ENCODE results near the gene TMEFF1. TPM values are rescaled to one million over a fixed set of nuclear protein-coding genes. Genes with fewer than 3 reads are reported as not detected.
"Not testable (repeated sequence)": the region's sequence is repeated elsewhere in the genome, so short reads cannot be mapped to it uniquely, and the experiment has no call there.

The TMEFF1 gene
- total RNA-seq, 2 donors from 2014 or later = 0.19 to 0.50 TPM

DNA sequence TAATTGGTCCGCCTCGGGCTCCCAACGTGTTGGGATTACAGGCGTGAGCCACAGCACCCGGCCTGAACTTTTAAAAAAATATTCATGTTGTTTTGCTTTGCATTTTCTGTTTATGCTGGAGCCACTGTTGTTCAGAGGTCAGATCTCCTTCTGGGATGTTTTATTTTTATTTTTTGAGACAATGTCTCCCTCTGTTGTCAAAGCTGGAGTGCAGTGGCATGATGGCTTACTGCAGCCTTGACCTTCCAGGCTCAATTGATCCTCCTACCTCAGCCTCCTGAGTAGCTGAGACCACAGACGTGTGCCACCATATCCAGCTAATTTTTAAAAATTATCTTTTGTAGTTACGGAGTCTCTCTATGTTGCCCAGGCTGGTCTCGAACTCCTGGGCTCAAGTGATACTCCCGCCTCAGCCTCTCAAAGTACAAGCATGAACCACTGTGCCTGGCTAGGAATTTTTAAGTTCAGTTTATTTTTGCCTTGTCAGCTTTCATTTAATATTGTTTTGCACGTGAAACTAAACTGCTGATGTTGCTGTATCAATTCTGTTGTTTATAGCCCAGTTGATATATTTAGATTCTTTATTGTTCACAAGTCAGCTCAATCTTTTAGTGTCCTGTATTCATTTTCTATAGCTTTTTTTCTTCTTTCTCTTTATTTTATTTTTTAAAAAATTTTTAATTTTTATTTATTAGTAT, 13.7 kb downstream of the TMEFF1 start:
- Mint-ChIP-seq H3K27ac (no peak overlapping the region), H3K36me3 (ENCODE audit: insufficient read depth in 2 of 2) (no peaks in the 10 kb centered on the region), H3K9me3 (no peaks in the 10 kb centered on the region), H3K27me3 (ENCODE audit: low read depth) (no peaks in the 10 kb centered on the region), H3K4me1 (ENCODE audit: low read depth) (no peaks in the 10 kb centered on the region), H3K4me3 (no peak overlapping the region)
- DNase-seq (no peak), ATAC-seq (replicated peaks in 1 of 2) (no peak)

DNA sequence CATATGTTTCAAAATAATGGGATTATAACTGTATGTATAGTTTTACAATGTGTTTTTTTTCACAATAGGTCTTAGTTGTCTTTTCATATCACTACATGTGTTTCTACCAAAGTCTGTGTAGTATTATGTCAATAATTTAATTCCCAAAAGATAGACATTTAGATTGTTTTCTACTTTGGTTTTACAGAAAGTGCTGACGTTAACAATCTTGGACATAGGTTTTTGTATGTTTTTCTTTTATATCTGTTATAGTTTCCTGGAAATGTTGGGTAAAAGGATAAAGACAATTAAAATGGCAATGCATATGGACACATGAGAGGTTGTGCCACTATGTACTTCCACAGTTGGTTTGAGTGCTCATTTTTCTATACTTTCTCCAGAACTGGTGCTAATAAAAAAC, 15.2 kb downstream of the TMEFF1 start:
- Mint-ChIP-seq H3K4me3 (no peak overlapping the region), H3K36me3 (ENCODE audit: insufficient read depth in 2 of 2) (no peaks in the 10 kb centered on the region), H3K27me3 (ENCODE audit: low read depth) (no peaks in the 10 kb centered on the region), H3K9me3 (no peaks in the 10 kb centered on the region), H3K4me1 (ENCODE audit: low read depth) (no peaks in the 10 kb centered on the region), H3K27ac (no peak overlapping the region)
- DNase-seq (no peak), ATAC-seq (replicated peaks in 1 of 2) (no peak)

DNA sequence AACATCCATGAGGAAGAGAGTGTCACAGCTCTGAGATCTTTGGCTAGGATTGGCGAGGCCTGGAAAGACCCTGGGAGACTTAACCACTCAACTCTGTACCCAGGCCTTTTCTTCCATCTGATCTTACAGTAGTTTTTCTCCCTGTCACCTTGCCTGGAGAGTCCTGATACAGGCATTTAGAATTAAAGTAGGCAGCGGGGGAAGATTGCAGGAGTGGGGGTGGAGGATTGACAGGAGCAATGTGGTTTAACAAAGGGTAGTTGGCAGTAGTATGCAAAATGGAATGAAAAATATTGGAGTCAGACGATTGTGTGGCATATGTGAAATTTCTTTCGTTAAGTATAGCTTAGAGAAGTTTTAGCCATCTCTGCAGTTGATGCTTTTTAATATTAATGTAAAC, 16.9 kb downstream of the TMEFF1 start:
- H3K27me3 Mint-ChIP-seq (ENCODE audit: low read depth) = no peaks in the 10 kb centered on the region
- DNase-seq (no peak), ATAC-seq (replicated peaks in 1 of 2) (no peak)
- no peaks in the 10 kb centered on the region for H3K9me3 Mint-ChIP-seq
- no peaks in the 10 kb centered on the region for H3K36me3 Mint-ChIP-seq (ENCODE audit: insufficient read depth in 2 of 2)
- H3K4me1 Mint-ChIP-seq (ENCODE audit: low read depth) = no peaks in the 10 kb centered on the region
- H3K4me3 Mint-ChIP-seq = no peak overlapping the region
- no peak overlapping the region for H3K27ac Mint-ChIP-seq

DNA sequence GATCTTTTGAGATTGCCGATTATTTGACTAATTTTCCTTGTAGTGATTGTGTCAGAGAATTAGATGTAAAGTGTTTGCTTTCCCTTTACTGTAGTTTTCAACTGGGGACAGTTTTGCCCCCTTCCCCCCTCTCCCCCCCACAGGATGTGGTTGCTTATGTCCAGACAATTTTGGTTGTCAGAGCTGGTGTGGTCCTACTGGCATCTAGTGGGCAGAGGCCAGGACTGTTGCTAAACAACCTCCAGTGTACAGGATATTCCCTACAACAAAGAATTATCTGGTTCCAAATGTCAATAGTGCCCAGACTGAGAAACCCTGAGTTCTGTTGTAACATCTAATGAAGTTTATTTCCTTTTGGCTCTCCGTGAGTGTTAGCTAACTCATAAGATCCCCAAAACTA, 20.0 kb downstream of the TMEFF1 start:
- H3K4me3 Mint-ChIP-seq = no peak overlapping the region
- ATAC-seq (replicated peaks in 1 of 2) (no peak), DNase-seq (no peak)
- H3K4me1 Mint-ChIP-seq (ENCODE audit: low read depth) = no peaks in the 10 kb centered on the region
- no peaks in the 10 kb centered on the region for H3K27me3 Mint-ChIP-seq (ENCODE audit: low read depth)
- H3K36me3 Mint-ChIP-seq (ENCODE audit: insufficient read depth in 2 of 2) = no peaks in the 10 kb centered on the region
- no peak overlapping the region for H3K27ac Mint-ChIP-seq
- H3K9me3 Mint-ChIP-seq = no peaks in the 10 kb centered on the region

DNA sequence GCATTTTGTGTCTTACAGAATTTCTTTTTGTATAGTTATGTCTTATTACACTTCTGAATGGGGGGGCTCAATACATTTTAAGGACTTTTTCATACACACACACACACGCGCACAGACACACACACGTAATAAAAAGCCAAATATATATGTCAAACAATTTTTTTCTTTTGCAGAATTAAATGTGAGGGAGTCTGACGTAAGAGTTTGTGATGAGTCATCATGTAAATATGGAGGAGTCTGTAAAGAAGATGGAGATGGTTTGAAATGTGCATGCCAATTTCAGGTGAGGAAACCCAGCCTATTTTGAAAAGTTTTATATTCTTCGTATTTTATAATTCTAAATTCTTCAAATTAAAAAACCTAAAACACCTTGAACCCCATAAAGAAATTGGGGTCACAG, 25.6 kb downstream of the TMEFF1 start:
- no peaks in the 10 kb centered on the region for H3K27me3 Mint-ChIP-seq (ENCODE audit: low read depth)
- no peak overlapping the region for H3K4me3 Mint-ChIP-seq
- ATAC-seq (replicated peaks in 1 of 2) (no peak), DNase-seq (no peak)
- no peak overlapping the region for H3K27ac Mint-ChIP-seq
- H3K4me1 Mint-ChIP-seq (ENCODE audit: low read depth) = no peaks in the 10 kb centered on the region
- no peaks in the 10 kb centered on the region for H3K9me3 Mint-ChIP-seq
- H3K36me3 Mint-ChIP-seq (ENCODE audit: insufficient read depth in 2 of 2) = no peaks in the 10 kb centered on the region

DNA sequence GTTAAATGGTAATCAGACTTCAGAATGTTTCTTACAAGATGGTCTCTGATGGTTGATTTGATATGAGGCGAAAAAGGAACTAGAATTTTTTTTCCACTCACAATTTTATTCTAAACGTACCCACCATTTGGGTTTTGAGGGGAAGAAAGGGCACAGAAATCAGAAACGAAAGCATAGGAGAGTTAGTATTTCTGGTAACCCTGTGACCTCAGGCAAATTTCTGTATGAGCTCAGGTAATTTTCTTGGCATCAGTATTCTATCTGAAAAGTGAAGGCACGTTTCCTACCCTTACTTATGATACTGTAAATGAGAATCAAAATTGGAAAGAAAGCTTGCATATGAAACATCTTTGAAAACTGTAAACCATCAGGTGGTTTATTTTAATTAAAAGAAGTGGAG, 26.5 kb downstream of the TMEFF1 start:
- DNase-seq (no peak), ATAC-seq (replicated peaks in 1 of 2) (no peak)
- no peaks in the 10 kb centered on the region for H3K9me3 Mint-ChIP-seq
- H3K36me3 Mint-ChIP-seq (ENCODE audit: insufficient read depth in 2 of 2) = no peaks in the 10 kb centered on the region
- no peak overlapping the region for H3K27ac Mint-ChIP-seq
- H3K4me1 Mint-ChIP-seq (ENCODE audit: low read depth) = no peaks in the 10 kb centered on the region
- H3K4me3 Mint-ChIP-seq = no peak overlapping the region
- no peaks in the 10 kb centered on the region for H3K27me3 Mint-ChIP-seq (ENCODE audit: low read depth)

DNA sequence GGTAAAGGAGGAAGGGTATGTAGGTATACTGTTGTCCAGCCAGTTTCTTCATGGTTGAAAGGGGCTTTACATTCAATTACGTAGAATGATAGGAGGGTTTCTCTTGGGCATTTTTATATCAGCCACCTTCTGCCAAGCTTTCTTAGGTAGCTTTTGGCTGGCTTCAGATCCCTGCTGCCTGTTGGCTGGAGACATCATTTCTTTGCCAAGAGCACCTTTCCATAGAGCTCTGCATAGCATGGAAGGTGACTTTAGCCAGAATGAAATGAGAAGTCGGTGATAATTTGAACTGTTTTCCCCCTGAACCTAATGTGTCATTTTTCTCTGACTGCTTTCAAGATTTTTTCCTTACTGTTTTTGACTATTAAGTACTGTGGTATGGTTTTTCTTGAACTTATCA, 26.9 kb downstream of the TMEFF1 start:
- Mint-ChIP-seq H3K4me3 (no peak overlapping the region), H3K36me3 (ENCODE audit: insufficient read depth in 2 of 2) (no peaks in the 10 kb centered on the region), H3K9me3 (no peaks in the 10 kb centered on the region), H3K27ac (no peak overlapping the region), H3K4me1 (ENCODE audit: low read depth) (no peaks in the 10 kb centered on the region), H3K27me3 (ENCODE audit: low read depth) (no peaks in the 10 kb centered on the region)
- no peak for DNase-seq
- no peak for ATAC-seq (replicated peaks in 1 of 2)

DNA sequence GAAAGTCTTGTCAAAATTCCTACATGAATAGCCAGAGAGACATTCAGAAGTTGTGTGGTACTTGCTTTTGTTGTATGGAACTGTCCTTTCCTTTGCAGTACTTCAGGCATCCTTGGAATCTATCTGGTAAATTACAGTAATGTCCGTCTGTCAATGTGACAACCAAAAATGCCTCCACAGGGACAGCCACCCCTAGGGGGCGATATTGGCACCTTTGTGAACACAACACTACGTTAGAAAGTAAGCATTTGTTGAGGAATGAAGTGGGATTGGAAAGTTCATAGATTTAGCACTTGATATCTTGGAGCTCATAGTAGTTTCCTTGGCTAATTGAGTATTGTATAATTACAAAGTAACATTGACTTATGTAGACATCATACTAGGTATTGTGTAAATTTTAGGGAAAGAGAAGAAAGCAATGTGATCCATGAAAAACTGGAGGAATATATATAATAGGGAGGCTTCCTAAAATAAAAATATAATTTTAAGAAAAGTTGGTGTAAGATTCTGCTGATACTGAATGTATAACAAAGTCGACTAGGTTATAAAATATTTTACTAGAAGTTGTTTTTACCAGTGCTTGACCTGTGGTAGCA, 32.7 kb downstream of the TMEFF1 start:
- Mint-ChIP-seq H3K36me3 (ENCODE audit: insufficient read depth in 2 of 2) (no peaks in the 10 kb centered on the region), H3K27me3 (ENCODE audit: low read depth) (no peaks in the 10 kb centered on the region), H3K4me1 (ENCODE audit: low read depth) (no peaks in the 10 kb centered on the region), H3K4me3 (no peak overlapping the region), H3K27ac (no peak overlapping the region), H3K9me3 (no peaks in the 10 kb centered on the region)
- DNase-seq = peak; percentile 74 to 75
- ATAC-seq (replicated peaks in 1 of 2) = no peak

DNA sequence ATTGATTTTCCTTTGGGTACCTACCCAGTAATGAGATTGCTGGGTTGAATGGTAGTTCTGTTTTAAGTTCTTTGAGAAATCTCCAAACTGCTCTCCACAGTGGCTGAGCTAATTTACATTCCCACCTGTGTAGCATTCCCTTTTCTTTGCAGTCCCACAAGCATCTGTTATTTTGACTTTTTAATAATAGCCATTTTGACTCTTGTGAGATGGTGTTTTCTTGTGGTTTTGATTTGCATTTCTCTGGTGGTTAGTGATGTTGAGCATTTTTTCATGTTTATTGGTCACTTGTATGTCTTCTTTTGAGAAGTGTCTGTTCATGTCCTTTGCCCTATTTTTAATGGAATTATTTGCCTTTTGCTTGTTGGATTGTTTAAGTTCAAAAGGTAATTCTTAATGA, 34.4 kb downstream of the TMEFF1 start:
- H3K4me3 Mint-ChIP-seq; H3K4me1 Mint-ChIP-seq (ENCODE audit: low read depth); H3K27ac Mint-ChIP-seq; ATAC-seq (replicated peaks in 1 of 2); H3K27me3 Mint-ChIP-seq (ENCODE audit: low read depth); H3K9me3 Mint-ChIP-seq; DNase-seq; H3K36me3 Mint-ChIP-seq (ENCODE audit: insufficient read depth in 2 of 2): not testable (repeated sequence)

DNA sequence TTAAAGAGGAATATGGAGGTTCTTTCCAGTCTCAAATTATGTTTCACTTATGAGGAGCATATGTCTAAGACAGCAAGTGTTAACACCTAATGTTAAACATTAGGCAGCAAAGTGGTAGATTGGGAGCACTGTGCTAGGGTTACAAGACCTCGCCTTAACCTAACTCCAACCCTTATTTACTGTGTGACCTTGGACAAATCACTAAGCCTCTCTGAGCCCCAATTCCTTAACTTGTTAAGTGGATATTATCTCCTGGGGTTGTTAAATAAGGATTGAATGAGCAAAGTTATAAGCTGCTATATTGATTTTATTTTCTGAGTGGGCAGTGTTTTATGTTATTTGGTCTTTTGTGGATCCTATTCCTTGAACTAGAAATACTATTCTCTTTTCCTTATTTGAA, 38.3 kb downstream of the TMEFF1 start:
- Mint-ChIP-seq H3K4me1 (ENCODE audit: low read depth) (no peaks in the 10 kb centered on the region), H3K27ac (no peak overlapping the region), H3K36me3 (ENCODE audit: insufficient read depth in 2 of 2) (no peaks in the 10 kb centered on the region), H3K9me3 (no peaks in the 10 kb centered on the region), H3K4me3 (no peak overlapping the region), H3K27me3 (ENCODE audit: low read depth) (no peaks in the 10 kb centered on the region)
- no peak for ATAC-seq (replicated peaks in 1 of 2)
- no peak for DNase-seq

DNA sequence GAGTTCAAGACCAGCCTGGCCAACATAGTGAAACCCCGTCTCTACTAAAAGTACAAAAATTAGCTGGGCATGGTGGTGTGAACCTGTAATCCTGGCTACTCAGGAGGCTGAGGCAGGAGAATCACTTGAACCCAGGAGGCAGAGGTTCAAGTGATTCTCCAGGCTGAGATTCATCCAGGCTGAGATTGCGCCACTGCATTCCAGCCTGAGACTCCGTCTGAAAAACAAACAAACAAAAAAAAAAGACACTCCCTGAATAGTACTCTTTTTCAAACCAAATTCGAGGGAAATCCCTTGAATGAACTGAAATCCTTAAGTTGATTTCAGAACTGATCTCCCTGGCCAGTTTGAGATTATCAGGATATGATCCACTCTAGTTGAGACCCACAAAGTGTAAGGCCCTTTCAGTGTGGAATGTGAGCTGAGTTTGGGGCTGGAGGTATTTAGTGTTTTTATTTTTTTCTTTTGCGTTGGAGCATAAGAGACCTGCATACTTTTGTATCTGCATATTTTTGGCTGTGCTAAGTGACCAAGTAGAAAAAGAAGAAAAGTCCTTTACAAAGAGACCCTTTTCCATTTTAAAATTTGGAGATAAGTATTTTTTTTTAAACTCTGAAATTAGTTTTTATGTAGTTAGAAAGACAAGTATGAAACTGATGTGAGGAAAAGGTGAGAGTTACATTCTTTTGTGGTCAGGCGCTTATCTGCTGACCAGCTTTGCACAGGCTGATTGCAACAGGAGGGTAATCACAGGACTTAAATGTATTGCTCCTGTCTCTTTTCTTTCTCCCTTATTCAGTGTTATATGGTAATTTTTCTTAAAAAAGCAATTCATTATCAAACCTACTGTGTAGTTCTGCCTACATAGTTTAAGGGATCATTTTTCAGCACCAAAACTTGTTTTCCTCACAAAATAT, 42.9 kb downstream of the TMEFF1 start:
- no peaks in the 10 kb centered on the region for H3K4me1 Mint-ChIP-seq (ENCODE audit: low read depth)
- H3K36me3 Mint-ChIP-seq (ENCODE audit: insufficient read depth in 2 of 2) = no peaks in the 10 kb centered on the region
- no peaks in the 10 kb centered on the region for H3K27me3 Mint-ChIP-seq (ENCODE audit: low read depth)
- H3K27ac Mint-ChIP-seq = no peak overlapping the region
- no peak overlapping the region for H3K4me3 Mint-ChIP-seq
- no peaks in the 10 kb centered on the region for H3K9me3 Mint-ChIP-seq
- DNase-seq (no peak), ATAC-seq (replicated peaks in 1 of 2) (no peak)

DNA sequence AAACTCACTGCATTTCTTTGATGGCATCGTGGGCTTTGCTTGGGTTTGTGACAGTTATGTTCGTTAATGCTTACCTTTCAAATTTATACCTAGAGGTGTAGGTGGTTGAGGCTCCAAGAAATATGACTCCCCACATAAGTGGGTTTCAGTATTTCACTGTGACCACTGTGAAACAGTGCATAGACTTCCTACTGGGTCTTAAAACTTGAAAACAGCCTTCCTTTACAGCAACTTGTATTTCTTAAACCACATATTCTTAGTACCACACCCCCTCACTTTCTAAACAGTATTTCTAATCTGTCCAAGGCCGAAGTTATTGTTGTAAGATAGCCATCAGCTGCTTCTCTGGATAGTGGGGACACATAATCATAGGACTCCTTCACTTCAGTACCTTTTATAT, 48.3 kb downstream of the TMEFF1 start:
- peaks cover 6% of the 10 kb centered on the region for H3K4me1 Mint-ChIP-seq (ENCODE audit: low read depth)
- ATAC-seq (replicated peaks in 1 of 2) (no peak), DNase-seq (no peak)
- H3K4me3 Mint-ChIP-seq = no peak overlapping the region
- no peaks in the 10 kb centered on the region for H3K36me3 Mint-ChIP-seq (ENCODE audit: insufficient read depth in 2 of 2)
- no peaks in the 10 kb centered on the region for H3K9me3 Mint-ChIP-seq
- no peak overlapping the region for H3K27ac Mint-ChIP-seq
- no peaks in the 10 kb centered on the region for H3K27me3 Mint-ChIP-seq (ENCODE audit: low read depth)

DNA sequence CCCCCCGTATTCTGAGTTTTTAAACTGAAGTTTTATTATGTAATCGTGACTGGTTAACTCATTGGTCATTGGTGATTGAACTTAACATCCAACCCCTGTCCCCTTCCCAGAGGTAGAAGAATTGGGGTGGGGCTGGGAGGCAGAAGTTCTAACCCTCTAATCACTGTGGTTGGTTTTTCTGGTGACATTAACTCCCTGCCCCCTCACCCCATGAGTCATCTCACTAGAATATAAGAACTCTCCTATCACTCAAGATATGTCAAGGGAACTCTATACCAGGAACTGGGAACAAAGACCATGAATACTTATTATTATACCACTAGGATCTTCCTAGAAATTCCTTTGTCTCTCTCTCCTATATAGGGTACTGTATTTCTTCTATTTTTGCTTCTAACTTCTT, 52.6 kb downstream of the TMEFF1 start:
- H3K27me3 Mint-ChIP-seq (ENCODE audit: low read depth) = no peaks in the 10 kb centered on the region
- no peak overlapping the region for H3K4me3 Mint-ChIP-seq
- H3K4me1 Mint-ChIP-seq (ENCODE audit: low read depth) = peaks cover 6% of the 10 kb centered on the region
- no peak for ATAC-seq (replicated peaks in 1 of 2)
- DNase-seq = no peak
- H3K36me3 Mint-ChIP-seq (ENCODE audit: insufficient read depth in 2 of 2) = peaks cover 0 to 1% of the 10 kb centered on the region in 2 donors
- no peaks in the 10 kb centered on the region for H3K9me3 Mint-ChIP-seq
- no peak overlapping the region for H3K27ac Mint-ChIP-seq
